ENCODE data around the gene LRRC28. TPM values are rescaled to one million over a fixed set of nuclear protein-coding genes. Genes with fewer than 3 reads are reported as not detected.

LRRC28 gene
- polyA plus RNA-seq, 2 donors = 4.1 to 13.7 TPM

DNA sequence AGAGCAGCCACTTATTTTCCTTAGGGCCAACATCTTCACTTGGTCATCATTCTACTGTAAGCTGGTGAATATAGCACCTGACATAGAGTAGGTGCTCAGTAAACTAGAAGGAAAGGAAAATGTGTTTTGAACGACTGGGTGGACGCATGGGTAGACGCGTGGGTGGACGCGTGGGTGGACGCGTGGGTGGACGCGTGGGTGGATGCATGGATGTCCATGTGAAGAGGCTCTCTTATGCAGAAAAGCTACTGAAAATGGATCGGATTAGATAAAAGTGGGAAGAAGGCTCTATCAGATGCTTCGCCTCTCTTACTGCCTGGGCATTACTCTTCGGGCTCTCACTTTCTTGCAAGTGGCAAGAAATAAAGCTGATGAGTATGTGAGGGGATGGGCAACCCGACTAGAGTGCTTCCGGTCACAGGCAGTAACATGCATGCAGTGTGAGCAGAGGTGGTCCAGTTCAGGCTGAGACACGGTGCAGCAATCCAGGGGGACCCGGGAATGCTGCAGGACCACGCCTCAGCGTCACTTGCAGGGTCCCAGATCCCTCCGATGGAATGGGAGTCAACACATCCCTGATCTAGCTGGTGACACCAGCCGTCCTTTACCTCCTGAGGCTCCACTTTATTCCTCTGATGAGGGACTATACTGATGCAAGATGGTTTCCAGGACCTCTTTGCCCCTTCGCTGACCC, 176.5 kb downstream of the LRRC28 start:
- H3K27me3 ChIP-seq (ENCODE audit: control insufficient read depth in 1 of 2, insufficient read depth in 2 of 2, low read length in 2 of 2) = no peaks in the 10 kb centered on the region
- no peaks in the 10 kb centered on the region for H3K36me3 ChIP-seq (ENCODE audit: control insufficient read depth in 2 of 2, insufficient read depth in 2 of 2, low read length in 1 of 2)
- H3K4me1 ChIP-seq (ENCODE audit: control insufficient read depth in 2 of 2, insufficient read depth in 2 of 2, low read length in 1 of 2) = peaks cover 3 to 24% of the 10 kb centered on the region in 2 donors
- no peak overlapping the region for H3K4me3 ChIP-seq (ENCODE audit: low read depth in 1 of 2, low read length in 2 of 2)
- 94 to 95% methylated on average over 22 of the region's 22 CpGs for WGBS, 2 donors
- no peak overlapping the region for H3K27ac ChIP-seq (ENCODE audit: low read depth in 2 of 2, low read length in 1 of 2)
- no peaks in the 10 kb centered on the region for H3K9me3 ChIP-seq (ENCODE audit: control insufficient read depth in 2 of 2, insufficient read depth in 1 of 2, low read depth in 1 of 2, low read length in 1 of 2)

- WGBS, 2 donors = 87 to 93% methylated on average over 5 of the region's 5 CpGs
Measured at GRCh38 chr15:99429681-99430081, 178.4 kb downstream of the LRRC28 start.

GRCh38 chr15:99430881-99431401, 179.7 kb downstream of the LRRC28 start:
- Histone ChIP-seq H3K9me3 (ENCODE audit: control insufficient read depth in 2 of 2, insufficient read depth in 1 of 2, low read depth in 1 of 2, low read length in 1 of 2) (no peaks in the 10 kb centered on the region), H3K36me3 (ENCODE audit: control insufficient read depth in 2 of 2, insufficient read depth in 2 of 2, low read length in 1 of 2) (no peaks in the 10 kb centered on the region), H3K4me1 (ENCODE audit: control insufficient read depth in 2 of 2, insufficient read depth in 2 of 2, low read length in 1 of 2) (peaks cover 0 to 32% of the 10 kb centered on the region in 2 donors), H3K27ac (ENCODE audit: low read depth in 2 of 2, low read length in 1 of 2) (peak overlapping the region in 1 of 2 donors; percentile 63), H3K4me3 (ENCODE audit: low read depth in 1 of 2, low read length in 2 of 2) (no peak overlapping the region), H3K27me3 (ENCODE audit: control insufficient read depth in 1 of 2, insufficient read depth in 2 of 2, low read length in 2 of 2) (no peaks in the 10 kb centered on the region)
- WGBS, 2 donors = 56 to 65% methylated on average over 22 of the region's 22 CpGs

More at GRCh38 chr15:99429681-99430081, 178.4 kb downstream of the LRRC28 start:
- peaks cover 3 to 34% of the 10 kb centered on the region in 2 donors for H3K4me1 ChIP-seq (ENCODE audit: control insufficient read depth in 2 of 2, insufficient read depth in 2 of 2, low read length in 1 of 2)
- H3K36me3 ChIP-seq (ENCODE audit: control insufficient read depth in 2 of 2, insufficient read depth in 2 of 2, low read length in 1 of 2) = no peaks in the 10 kb centered on the region
- H3K27me3 ChIP-seq (ENCODE audit: control insufficient read depth in 1 of 2, insufficient read depth in 2 of 2, low read length in 2 of 2) = no peaks in the 10 kb centered on the region
- H3K4me3 ChIP-seq (ENCODE audit: low read depth in 1 of 2, low read length in 2 of 2) = no peak overlapping the region
- H3K9me3 ChIP-seq (ENCODE audit: control insufficient read depth in 2 of 2, insufficient read depth in 1 of 2, low read depth in 1 of 2, low read length in 1 of 2) = no peaks in the 10 kb centered on the region
- H3K27ac ChIP-seq (ENCODE audit: low read depth in 2 of 2, low read length in 1 of 2) = no peak overlapping the region

- H3K36me3 ChIP-seq (ENCODE audit: control insufficient read depth in 2 of 2, insufficient read depth in 2 of 2, low read length in 1 of 2) = no peaks in the 10 kb centered on the region
- WGBS, 2 donors = 95% methylated on average over 13 of the region's 13 CpGs
- H3K27ac ChIP-seq (ENCODE audit: low read depth in 2 of 2, low read length in 1 of 2) = no peak overlapping the region
- no peaks in the 10 kb centered on the region for H3K9me3 ChIP-seq (ENCODE audit: control insufficient read depth in 2 of 2, insufficient read depth in 1 of 2, low read depth in 1 of 2, low read length in 1 of 2)
- H3K4me3 ChIP-seq (ENCODE audit: low read depth in 1 of 2, low read length in 2 of 2) = no peak overlapping the region
- H3K4me1 ChIP-seq (ENCODE audit: control insufficient read depth in 2 of 2, insufficient read depth in 2 of 2, low read length in 1 of 2) = peaks cover 0 to 29% of the 10 kb centered on the region in 2 donors
- H3K27me3 ChIP-seq (ENCODE audit: control insufficient read depth in 1 of 2, insufficient read depth in 2 of 2, low read length in 2 of 2) = no peaks in the 10 kb centered on the region
Measured at GRCh38 chr15:99431661-99432091, 180.4 kb downstream of the LRRC28 start.

DNA sequence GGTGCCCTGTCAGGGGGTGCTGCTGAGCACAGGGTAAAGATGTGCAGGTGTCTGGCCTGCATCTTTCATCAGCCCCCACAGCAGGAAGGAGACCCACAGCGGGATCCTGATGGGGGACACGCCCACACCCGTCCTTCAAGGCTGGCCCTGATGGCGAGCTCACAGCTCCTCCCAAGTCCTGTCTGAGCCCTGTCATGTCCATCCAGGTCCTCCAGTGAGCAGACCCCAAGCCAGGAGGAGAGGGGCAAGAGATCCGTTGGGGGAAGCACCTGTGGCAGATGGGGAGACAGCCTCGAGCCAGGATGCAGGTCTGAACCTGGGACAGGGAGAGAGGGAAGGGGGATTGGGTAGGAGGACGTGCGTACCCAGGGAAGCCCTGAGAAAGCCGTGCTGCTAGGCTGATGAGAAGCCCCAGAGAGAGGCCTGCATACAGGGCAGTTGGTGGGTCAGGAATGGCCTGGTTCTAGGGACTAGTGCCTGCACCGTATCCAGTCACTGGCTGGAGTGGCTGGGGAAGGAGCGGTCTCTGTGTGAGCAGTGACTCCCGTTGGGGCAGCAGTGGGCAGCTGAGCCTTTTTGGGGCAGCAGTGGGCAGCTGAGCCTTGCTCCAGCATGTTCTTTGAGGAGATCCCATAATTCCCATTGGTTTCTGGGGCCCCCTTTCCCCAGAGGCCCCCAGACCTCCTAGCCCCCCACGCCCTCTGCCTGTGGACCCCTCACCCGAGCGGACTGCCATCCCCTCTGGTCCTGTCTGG, 181.2 kb downstream of the LRRC28 start:
- Histone ChIP-seq H3K4me3 (ENCODE audit: low read depth in 1 of 2, low read length in 2 of 2) (no peak overlapping the region), H3K36me3 (ENCODE audit: control insufficient read depth in 2 of 2, insufficient read depth in 2 of 2, low read length in 1 of 2) (no peaks in the 10 kb centered on the region), H3K27me3 (ENCODE audit: control insufficient read depth in 1 of 2, insufficient read depth in 2 of 2, low read length in 2 of 2) (no peaks in the 10 kb centered on the region), H3K9me3 (ENCODE audit: control insufficient read depth in 2 of 2, insufficient read depth in 1 of 2, low read depth in 1 of 2, low read length in 1 of 2) (no peaks in the 10 kb centered on the region), H3K27ac (ENCODE audit: low read depth in 2 of 2, low read length in 1 of 2) (no peak overlapping the region), H3K4me1 (ENCODE audit: control insufficient read depth in 2 of 2, insufficient read depth in 2 of 2, low read length in 1 of 2) (peaks cover 0 to 29% of the 10 kb centered on the region in 2 donors)
- 87 to 88% methylated on average over 15 of the region's 15 CpGs for WGBS, 2 donors

- Histone ChIP-seq H3K9me3 (ENCODE audit: control insufficient read depth in 2 of 2, insufficient read depth in 1 of 2, low read depth in 1 of 2, low read length in 1 of 2) (no peaks in the 10 kb centered on the region), H3K4me1 (ENCODE audit: control insufficient read depth in 2 of 2, insufficient read depth in 2 of 2, low read length in 1 of 2) (peaks cover 0 to 30% of the 10 kb centered on the region in 2 donors), H3K36me3 (ENCODE audit: control insufficient read depth in 2 of 2, insufficient read depth in 2 of 2, low read length in 1 of 2) (no peaks in the 10 kb centered on the region), H3K4me3 (ENCODE audit: low read depth in 1 of 2, low read length in 2 of 2) (no peak overlapping the region), H3K27ac (ENCODE audit: low read depth in 2 of 2, low read length in 1 of 2) (peak overlapping the region in 1 of 2 donors; percentile 64), H3K27me3 (ENCODE audit: control insufficient read depth in 1 of 2, insufficient read depth in 2 of 2, low read length in 2 of 2) (no peaks in the 10 kb centered on the region)
- WGBS, 2 donors = 36 to 40% methylated on average over 14 of the region's 14 CpGs
Measured at GRCh38 chr15:99433026-99433756, 181.9 kb downstream of the LRRC28 start.

GRCh38 chr15:99433757-99434450, 182.6 kb downstream of the LRRC28 start:
- no peak overlapping the region for H3K4me3 ChIP-seq (ENCODE audit: low read depth in 1 of 2, low read length in 2 of 2)
- H3K36me3 ChIP-seq (ENCODE audit: control insufficient read depth in 2 of 2, insufficient read depth in 2 of 2, low read length in 1 of 2) = no peaks in the 10 kb centered on the region
- H3K9me3 ChIP-seq (ENCODE audit: control insufficient read depth in 2 of 2, insufficient read depth in 1 of 2, low read depth in 1 of 2, low read length in 1 of 2) = no peaks in the 10 kb centered on the region
- WGBS, 2 donors = 68 to 75% methylated on average over 21 of the region's 21 CpGs
- H3K27me3 ChIP-seq (ENCODE audit: control insufficient read depth in 1 of 2, insufficient read depth in 2 of 2, low read length in 2 of 2) = no peaks in the 10 kb centered on the region
- H3K27ac ChIP-seq (ENCODE audit: low read depth in 2 of 2, low read length in 1 of 2) = peak overlapping the region in 1 of 2 donors; percentile 64
- peaks cover 0 to 30% of the 10 kb centered on the region in 2 donors for H3K4me1 ChIP-seq (ENCODE audit: control insufficient read depth in 2 of 2, insufficient read depth in 2 of 2, low read length in 1 of 2)

GRCh38 chr15:99434506-99435112, 183.3 kb downstream of the LRRC28 start:
- Histone ChIP-seq H3K4me1 (ENCODE audit: control insufficient read depth in 2 of 2, insufficient read depth in 2 of 2, low read length in 1 of 2) (peaks cover 0 to 30% of the 10 kb centered on the region in 2 donors), H3K27me3 (ENCODE audit: control insufficient read depth in 1 of 2, insufficient read depth in 2 of 2, low read length in 2 of 2) (no peaks in the 10 kb centered on the region), H3K27ac (ENCODE audit: low read depth in 2 of 2, low read length in 1 of 2) (peak overlapping the region; percentile 81 to 92), H3K9me3 (ENCODE audit: control insufficient read depth in 2 of 2, insufficient read depth in 1 of 2, low read depth in 1 of 2, low read length in 1 of 2) (no peaks in the 10 kb centered on the region), H3K36me3 (ENCODE audit: control insufficient read depth in 2 of 2, insufficient read depth in 2 of 2, low read length in 1 of 2) (no peaks in the 10 kb centered on the region), H3K4me3 (ENCODE audit: low read depth in 1 of 2, low read length in 2 of 2) (peak overlapping the region in 1 of 2 donors; percentile 23)
- 48 to 54% methylated on average over 23 of the region's 24 CpGs for WGBS, 2 donors

All from esophagus (tissue), 2 donors.